HUDEP-2 (cell line): ENCODE data around the gene GNPAT.
A peak's percentile ranks its signal among the peaks of the same experiment; 100 is the strongest.

Experiments used
- DNase-seq, 76 experiments: peaks; one replicate each; lab custom pipeline; 2025; ENCODE audit not compliant: unreplicated experiment in 76 of 76; lab: John Stamatoyannopoulos, UW

Gene GNPAT

DNA sequence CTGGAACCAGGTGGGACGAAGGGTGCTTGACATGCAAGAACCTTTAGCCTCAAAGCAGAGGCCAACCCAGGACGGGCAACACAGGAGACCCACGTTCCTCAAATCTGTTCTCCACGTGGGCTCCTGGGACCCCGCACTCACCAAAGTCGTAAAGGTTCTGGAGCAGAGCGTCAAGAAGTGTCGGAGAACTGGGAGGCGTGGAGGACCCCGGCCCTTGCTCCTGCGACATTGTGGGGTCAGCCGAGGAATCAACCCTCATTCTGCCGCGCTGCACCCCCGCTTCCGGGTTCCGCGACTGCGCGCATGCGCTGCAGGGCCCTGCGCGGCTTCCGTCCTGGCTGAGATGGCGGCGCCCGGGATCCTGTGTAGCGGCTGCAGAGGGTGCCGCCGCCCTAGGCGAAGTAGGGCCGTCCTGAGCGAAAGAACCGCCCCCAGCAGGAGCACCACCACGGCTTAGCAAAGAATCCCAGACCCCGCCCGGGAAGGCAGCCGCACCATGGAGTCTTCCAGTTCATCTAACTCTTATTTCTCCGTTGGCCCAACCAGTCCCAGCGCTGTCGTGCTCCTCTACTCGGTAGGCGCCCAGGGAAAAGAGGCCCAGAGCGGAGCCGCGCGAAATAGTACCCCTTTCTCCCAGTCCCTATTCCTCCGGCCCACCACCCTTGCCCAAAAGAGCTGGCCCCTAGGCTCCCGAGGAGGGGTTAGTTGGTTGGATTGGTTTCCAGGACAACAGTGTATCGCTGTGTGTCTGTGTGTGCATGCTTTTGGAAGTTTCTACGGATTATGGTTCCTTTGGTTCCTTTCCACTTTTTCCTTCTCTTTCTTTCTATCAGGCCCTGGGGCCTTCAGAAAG, at the start of gene GNPAT:
Gene GNPAT (plus strand): TSS at position 330 of the 853 bp plus-strand sequence. CDS start 167 bp downstream, at position 497.
- peak in 74 of 76 experiments; percentile 40 to 90 (median 76) for DNase-seq

DNA sequence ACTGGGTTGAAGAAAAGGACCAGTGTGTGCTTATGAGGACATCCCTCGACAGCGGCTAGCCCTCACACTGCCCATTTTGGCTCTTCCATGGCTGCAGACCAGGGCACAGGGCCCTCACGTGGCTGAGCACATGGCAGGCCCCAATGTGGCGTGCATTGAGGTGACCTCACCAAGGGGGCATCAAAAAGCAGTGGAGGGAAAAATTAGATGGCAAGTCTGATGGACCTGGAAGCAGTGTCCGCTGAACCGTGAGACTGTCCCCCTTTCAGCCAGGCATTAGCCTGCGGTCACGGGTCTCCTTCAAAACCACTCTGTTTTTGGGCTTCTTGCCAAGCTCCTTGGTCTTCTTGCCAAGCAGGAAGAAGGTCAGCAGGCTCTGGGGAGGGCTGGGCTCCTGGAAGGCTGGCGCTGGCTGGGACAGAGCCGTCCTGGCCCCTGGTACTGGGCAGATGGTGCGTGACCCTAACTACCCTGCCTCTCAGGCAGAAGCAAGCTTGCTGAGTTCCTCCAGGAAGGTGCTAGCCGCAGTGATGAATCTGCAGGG, 48.3 kb upstream of the GNPAT start:
- DNase-seq, result peak in 2 of 76 experiments; percentile 11 to 18

DNA sequence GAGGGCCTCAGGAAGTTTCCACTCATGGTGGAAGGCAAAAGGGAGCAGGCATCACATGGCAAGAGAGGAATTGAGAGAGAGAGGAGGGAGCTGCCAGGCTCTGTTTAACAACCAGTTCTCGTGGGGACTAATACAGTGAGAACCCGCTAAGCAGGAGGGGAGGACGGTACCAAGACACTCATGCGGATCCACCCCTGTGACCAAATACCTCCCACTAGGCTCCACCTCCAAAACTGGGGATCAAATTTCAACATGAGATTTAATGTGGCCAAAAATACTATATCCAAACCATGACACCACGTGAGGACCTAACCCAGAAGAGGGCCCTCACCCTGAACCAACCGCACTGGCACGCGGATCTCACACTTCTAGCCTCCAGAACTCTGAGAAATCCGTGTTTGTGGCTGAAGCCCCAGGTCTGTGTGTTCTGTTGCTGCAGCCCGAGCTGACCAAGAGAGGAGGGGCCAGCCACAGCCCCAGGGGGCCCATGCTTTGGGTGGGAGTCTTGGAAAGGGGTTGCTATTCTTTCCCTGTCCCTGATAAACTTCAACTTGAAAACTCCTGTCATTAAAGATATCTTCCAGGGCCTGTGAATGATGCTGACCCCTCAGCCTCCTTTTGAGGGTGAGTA, 47.2 kb upstream of the GNPAT start:
- no peak for DNase-seq

DNA sequence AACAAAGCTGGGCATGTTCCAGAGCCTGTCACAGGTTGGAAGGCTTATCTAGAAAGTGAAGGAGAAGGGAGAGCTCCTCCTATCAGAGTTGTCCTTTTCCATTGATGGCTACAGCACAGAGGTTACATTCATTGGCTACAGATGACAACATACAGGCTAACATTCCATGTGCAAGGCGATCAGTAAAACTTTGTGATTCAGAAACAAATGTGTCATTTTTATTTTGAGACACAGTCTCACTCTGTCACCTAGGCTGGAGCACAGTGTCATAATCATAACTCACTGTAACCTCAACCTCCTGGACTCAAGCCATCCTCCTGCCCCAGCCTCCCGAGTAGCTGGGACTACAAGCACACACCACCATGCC, 46.6 kb upstream of the GNPAT start:
- no peak for DNase-seq

DNA sequence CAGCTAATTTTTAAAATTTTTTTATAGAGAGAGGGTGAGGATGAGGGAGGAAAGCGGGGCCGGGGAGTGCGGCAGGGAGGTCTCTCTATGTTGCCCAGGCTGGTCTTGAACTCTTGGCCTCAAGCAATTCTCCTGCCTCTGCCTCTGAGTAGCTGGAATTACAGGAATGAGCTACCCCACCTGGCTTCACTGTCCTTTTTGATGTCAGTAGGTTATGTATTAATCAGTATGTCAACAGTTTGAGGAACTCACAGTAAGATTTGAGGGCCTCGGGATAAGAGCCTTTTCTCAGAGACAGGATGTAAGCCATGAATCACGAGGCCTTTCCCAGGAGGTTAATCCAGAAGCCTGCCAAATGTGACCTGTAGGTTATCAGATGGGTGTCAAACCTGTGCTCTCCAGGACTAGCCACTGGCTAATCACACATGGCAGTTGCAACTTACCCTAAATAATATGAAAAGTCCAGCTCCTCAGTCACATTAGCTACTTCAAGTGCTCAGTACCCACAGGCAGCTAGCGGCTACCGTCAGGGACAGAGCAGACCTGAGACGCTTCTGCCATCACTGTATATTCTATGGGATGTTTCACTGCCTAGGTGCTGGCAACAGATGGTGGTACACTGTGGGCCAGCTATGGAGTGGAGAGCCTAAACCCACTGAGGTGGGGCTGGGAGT, 46.0 kb upstream of the GNPAT start:
- DNase-seq, result no peak

DNA sequence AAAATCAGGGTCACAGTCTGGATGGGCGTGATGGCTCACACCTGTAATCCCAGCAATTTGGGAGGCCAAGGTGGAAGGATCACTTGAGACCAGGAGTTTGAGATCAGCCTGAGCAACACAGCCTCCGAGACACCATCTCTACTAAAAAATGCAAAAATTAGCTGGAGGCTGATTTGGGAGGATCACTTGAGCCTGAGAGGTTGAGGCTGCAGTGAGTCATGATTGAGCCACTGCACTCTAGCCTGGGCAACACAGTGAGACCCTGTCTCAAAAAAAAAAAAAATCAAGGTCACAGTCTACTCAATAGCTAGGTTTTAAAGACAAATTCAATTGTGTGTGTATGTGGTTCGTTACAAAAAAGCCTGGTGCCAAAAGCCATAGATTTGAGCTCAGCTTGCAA, 44.7 kb upstream of the GNPAT start:
- no peak for DNase-seq

DNA sequence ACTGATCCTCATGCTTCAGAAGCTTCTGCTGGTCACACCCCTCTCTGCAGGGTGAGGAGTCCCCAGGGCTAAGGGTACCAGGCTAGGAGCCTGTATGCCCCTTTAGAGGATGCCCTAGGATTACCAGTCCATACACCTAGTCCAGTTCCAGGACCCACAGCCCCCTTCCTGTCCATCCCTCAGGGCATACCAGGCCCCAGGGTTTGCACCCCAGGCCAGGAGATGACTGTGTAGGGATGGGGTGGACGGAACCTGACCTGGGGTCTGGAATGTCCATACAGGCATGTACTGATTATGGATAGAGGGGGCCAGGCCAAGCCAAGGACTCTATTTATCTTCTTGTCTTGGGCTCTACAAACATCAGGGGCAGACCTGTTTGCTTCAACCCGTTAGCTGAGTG, 44.3 kb upstream of the GNPAT start:
- DNase-seq, result no peak

DNA sequence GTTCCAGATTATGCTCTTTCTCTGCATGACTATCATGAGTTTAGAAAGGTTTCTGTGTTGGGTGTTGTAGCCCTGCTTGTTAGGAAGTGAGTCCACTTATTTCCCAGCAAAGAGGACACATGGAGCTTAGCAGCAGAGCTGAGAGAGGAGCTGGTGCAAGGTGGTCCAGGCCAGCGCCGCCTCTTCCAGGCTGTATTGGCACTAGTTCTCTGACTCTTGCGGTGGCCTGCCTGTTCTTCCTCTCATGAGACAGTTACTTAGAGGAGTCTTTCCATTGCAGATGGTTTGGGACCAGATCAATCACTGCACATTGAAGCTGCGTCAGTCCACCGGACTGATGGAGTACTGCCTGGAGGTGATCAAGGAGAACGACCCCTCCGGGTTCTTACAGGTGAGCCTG, 41.1 kb upstream of the GNPAT start:
- no peak for DNase-seq

DNA sequence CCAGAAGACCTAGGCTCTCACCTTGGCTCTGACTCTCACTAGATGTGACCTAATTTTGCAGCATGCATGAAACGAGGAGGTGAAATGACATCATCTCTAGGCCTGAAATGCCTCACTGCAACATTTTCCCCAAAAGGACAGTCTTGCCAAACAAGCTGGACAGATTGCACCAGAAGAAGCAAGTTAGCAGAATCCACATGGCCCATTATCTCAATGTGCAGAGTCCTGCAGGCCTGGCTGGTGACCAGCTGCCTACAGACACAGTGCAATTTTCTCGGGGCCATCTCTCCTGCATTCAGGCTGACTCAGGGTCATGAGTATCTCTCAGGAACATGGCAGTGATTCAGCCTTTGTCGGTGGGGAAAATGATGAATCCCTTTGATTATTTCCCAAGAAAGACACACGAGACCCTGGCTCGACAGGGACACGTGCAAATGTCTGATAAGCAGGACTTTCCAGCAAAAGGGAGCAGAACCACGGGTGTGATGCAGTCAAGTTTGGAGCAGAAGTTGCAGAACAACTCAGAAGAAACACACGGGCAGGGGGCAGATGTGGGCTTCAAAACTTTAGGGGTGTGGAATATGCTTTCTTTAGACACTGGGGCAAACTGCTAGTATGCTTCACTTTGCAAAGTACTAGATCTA, 40.5 kb upstream of the GNPAT start:
- peak in 62 of 76 experiments; percentile 9 to 74 (median 40) for DNase-seq

DNA sequence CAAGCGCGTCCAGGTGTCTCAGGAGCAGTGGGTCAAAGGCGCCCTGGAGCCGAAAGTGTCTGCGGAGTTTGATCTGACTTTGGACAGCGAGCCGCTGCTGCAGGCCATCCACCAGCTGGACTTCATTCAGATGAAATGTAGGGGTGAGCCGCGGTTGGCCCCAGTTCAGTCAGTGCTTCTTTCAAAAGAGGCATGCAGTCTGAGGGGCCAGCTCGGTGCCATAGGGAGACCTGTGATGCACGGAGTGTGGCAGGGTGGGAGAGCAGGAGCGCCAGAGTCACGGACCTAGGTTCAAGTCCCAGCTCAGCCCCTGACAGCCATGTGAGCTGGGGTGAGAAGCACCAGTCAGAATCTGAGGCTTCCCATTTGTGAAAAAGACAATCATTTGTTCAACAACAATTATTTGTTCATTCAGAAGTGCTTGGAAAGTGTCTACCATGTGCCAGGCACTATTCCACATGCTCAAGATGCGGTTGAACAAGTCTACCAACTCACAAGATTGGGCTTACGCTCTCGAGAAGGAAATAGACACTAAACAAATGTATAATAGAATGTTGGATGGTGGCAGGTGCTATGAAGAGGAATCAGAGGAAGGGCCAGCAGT, 39.5 kb upstream of the GNPAT start:
- DNase-seq, result no peak

DNA sequence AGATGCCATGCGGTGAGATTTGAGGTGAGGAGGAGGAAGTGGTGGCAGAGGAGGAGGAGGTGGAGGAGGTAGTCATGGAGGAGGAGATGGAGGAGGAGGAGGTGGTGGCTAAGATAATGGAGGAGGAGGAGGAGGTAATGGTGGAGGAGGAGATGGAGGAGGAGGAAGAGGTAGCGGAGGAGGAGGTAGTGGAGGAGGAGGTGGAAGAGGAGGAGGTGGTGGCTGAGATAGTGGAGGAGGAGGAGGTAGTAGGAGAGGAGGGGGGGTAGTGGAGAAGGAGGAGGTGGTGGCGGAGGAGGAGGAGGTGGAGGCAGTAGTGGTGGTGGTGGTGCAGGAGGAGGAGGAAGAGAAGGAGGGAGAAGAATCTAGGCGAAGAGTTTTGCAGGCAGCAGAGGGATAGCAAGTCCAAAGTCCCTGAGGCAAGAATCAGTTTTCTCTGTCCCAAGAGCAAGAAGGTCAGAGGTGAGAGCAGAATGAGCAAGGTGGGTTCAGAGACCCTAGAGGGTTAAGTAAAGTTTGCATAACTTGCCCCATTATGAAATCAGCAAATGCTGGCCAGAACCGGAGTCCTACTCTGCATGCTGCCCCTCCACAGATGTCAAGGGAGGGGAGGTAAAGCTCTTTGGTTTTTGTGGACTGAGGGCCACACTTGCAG, 38.9 kb upstream of the GNPAT start:
- DNase-seq, result peak in 56 of 76 experiments; percentile 7 to 86 (median 56)

DNA sequence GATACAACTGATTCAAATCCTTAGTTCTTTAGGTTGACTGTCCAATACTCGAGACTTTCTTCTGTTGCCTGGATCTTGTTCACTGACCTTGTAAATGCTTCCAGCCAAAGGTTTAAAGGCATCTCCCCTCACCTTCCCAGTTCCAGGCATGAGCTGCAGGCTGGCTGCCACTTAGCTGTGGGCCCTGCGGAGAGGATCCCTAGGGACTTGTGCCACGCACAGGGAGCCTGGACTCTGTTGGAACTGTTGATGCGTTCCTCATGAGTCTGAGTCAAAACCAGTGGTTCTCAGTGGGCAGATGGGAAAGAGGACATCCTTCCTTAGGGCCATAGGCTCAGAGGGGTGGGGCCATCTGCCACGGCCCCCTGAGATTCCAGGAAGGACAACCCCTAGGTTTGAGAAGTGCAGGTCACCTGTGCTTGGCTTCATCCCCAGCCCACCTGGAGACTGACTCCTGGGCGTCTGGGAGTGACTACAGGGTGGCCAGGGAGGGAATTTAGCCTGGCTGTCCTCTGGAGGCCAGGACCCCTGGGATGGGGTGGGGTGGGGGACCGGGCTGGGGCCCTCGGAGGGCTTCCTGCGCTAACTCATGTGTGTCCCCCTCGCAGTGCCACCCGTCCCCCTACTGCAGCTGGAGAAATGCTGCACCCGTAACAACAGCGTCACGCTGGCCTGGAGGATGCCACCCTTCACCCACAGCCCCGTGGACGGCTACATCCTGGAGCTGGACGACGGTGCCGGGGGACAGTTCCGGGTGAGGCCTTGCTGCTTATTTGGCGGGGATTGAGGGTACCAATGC, 37.6 kb upstream of the GNPAT start:
- no peak for DNase-seq

DNA sequence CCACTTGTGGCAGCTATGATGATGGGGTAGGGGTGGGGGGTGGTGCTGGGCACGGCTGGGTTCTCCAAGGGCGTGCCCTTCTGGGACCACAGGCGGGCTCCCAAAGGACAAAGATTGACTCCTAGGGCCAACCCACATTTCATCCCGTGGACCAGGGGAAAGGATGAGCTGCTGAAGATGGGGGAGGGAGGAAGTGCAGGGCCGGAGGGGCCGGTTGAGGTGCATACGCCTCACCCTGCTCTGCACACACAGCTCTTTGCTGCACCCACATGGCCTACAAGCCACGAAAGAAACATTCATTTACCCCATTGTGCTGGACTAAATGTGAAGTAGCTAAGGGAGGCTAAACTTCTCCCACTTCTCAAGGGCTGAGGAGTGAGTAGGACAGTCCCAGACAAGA, 34.2 kb upstream of the GNPAT start:
- peak in 27 of 76 experiments; percentile 2 to 57 (median 8) for DNase-seq

DNA sequence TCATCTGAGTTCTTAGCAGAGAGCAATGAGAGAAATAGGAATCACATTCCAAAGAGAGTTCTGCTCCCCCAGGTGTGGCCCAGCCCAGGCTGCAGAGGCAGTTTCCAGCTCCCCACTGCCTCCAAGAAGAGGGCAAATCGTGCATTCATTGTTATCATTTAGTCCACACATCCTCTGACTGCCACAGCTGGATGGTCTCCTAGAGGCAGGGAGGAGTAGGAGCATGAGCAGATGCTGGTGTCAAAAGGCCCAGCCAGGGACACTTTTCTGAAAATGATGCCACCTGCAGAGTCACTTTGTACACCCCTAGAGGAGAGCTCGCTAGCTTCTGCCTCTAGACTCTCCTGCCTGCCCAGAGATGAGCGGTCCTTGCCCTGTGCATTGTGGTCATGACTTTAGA, 33.6 kb upstream of the GNPAT start:
- peak in 32 of 76 experiments; percentile 3 to 55 (median 18) for DNase-seq

DNA sequence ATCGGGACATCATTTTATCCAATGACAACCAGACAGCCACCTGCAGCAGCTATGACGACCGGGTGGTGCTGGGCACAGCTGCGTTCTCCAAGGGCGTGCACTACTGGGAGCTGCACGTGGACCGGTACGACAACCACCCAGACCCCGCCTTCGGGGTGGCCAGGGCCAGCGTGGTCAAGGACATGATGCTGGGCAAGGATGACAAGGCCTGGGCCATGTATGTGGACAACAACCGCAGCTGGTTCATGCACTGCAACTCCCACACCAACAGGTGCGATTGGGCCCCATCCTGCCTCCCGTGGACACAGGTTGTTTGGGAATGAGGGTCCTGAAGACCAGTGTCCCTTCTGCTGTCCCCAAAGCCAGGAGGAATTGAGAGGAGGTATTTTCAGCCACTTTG, 32.0 kb upstream of the GNPAT start:
- no peak for DNase-seq

DNA sequence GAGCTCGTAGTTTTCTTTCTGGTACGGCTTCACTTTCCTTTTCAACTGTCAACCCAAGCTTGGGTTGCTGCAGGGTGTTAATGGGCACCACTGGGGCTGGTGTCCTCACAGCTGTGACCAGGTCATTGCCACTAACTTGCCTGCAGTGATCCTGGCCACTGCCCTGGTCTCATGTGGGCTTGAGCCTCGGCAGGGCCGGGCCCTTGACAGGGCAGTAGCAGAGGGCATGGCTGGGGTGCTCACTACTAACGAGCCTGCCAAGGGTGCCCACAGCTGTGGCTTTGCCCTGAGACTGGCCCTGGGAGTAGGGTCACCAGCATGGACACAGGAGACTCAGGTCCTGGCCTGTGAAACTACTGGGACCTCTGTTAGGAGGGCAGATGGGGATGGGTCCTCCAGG, 31.5 kb upstream of the GNPAT start:
- DNase-seq, result no peak

DNA sequence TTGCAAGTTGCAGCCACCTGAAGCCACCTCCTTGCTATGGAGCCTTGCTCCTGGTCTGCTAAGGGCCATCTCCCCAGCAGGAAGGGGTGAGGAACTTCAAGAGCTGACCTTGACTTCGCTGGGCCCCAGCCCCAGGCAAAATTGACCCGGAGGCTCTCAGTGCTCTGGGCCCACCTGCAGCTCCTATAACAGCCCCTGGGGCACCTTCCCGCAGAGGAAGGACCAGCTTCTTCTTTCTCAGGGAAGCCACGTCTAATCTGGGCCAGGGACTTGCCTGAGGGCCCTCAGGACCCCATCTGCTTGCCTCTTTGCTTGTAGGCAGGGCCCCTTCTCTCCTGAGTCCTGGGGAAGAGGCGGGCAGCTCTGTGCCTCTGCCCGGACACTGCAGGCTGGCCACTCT, 30.9 kb upstream of the GNPAT start:
- DNase-seq, result no peak

DNA sequence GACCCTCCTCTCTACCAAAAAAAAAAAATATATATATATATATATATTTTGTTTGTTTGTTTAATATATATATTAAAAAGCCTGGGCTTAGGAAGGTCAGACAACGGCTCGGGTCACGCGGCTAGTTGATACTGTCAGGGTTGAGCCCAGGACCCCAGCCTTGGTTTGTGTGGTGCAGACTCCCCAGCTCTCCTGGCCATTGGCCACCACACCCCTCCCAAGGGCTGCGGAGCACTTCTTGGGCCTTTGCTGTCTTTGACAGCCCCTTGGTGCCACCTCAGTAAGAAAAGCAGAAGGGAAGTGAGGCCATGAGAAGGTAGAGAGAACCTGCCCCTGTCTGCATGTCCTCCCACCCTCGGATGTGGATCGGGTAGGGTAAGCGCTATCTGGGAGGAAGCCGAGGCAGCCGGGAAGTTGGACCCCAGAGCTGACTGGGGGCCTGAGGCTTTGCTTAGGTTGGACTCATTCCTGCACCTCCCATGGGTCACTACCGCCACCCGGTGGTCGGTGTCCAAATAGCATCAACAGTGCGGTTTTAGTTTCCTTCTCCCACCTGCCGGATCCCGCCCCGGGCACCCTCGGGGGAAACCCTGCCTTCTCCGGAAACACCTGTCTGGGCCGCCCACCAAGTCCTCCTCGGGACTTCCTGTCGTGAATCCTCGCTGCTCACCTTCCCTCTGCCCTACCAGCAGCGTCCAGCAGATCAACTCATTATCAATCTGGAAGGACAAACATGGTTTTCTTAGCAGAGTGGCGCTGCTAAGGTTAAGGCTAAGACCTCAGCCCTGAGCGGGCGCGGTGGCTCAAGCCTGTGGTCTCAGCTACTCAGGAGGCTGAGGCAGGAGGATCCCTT, 29.8 kb upstream of the GNPAT start:
- peak in 73 of 76 experiments; percentile 19 to 89 (median 70) for DNase-seq
